Measurements from ENCODE around the gene LDLRAD1. TPM values are rescaled to one million over a fixed set of nuclear protein-coding genes. Genes with fewer than 3 reads are reported as not detected.

The LDLRAD1 gene
- total RNA-seq, 1 donor from 2014 or later = not detected

GRCh38 chr1:53964109-53964508 lies 53.9 kb downstream of the LDLRAD1 start:
- TF ChIP-seq, protein P1, sequence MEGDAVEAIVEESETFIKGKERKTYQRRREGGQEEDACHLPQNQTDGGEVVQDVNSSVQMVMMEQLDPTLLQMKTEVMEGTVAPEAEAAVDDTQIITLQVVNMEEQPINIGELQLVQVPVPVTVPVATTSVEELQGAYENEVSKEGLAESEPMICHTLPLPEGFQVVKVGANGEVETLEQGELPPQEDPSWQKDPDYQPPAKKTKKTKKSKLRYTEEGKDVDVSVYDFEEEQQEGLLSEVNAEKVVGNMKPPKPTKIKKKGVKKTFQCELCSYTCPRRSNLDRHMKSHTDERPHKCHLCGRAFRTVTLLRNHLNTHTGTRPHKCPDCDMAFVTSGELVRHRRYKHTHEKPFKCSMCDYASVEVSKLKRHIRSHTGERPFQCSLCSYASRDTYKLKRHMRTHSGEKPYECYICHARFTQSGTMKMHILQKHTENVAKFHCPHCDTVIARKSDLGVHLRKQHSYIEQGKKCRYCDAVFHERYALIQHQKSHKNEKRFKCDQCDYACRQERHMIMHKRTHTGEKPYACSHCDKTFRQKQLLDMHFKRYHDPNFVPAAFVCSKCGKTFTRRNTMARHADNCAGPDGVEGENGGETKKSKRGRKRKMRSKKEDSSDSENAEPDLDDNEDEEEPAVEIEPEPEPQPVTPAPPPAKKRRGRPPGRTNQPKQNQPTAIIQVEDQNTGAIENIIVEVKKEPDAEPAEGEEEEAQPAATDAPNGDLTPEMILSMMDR (conservative IDR thresholded peaks at IDR 0.05; ENCODE audit: low read depth, low read length) = no peak
- H3K4me3 ChIP-seq (ENCODE audit: low read depth, low read length) = no peak overlapping the region
- DNase-seq (ENCODE audit: low read depth) = no peak

- DNase-seq (ENCODE audit: low read depth) = no peak
- TF ChIP-seq, protein P1 (conservative IDR thresholded peaks at IDR 0.05; ENCODE audit: low read depth, low read length) = no peak
- H3K4me3 ChIP-seq (ENCODE audit: low read depth, low read length) = no peak overlapping the region
Measured at GRCh38 chr1:53963460-53963859, 54.5 kb downstream of the LDLRAD1 start.

DNA sequence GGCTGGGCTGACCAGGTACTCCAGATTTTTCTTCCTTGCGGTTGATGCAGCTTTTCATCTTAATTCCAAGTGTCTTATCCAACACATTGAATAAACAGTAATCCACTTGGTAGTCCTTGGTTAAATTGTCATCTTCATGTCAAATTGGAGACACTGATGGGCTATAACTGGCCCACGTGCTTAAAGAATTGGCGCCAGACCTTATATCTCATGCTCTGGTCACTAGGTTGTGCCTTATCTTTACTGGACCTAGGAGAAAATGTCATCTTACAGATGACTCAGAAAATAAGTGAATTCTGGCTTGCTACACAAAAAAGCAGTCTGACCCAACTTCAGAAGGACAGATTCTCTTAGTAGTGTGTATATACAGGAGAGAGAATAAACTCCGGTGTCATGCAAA lies 55.6 kb downstream of the LDLRAD1 start:
- TF ChIP-seq, protein P1 (conservative IDR thresholded peaks at IDR 0.05; ENCODE audit: low read depth, low read length) = no peak
- no peak for DNase-seq (ENCODE audit: low read depth)
- no peak overlapping the region for H3K4me3 ChIP-seq (ENCODE audit: low read depth, low read length)

DNA sequence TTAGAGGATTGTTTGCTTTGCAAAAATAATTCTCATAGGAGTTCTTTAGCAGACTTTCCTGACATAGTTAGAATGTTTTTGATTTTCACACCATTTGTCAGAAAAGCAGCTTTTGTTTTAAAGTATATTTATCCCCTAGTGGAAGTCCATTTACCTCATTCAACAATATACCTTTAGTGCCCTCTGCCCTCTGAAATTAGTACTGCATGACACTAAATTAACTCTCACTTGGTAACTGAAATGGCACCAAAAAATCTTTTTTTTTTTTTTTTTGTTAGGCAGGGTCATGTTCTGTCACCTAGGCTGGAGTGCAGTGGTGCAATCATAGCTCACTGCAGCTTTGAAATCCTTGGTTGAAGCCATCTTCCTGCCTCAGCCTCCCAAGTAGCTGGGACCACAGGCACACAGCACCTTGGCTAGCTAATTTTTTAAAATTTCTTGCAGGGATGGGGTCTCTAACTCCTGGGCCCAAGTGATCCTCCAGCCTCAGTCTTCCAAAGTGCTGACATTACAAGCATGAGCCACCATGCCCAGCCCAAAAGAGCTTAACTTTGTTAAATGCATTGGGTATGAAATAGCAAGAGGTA lies 58.2 kb downstream of the LDLRAD1 start:
- no peak overlapping the region for H3K4me3 ChIP-seq (ENCODE audit: low read depth, low read length)
- DNase-seq (ENCODE audit: low read depth) = no peak
- TF ChIP-seq, protein P1 (conservative IDR thresholded peaks at IDR 0.05; ENCODE audit: low read depth, low read length) = peak; percentile 55

Other genes starting within 250 kb of the LDLRAD1 start
- 40.9 and 63.7 TPM in 2 replicates for gene NDC1, start 179.9 kb downstream of the LDLRAD1 start, total RNA-seq
- gene YIPF1, start 128.4 kb downstream of the LDLRAD1 start, total RNA-seq = 27.6 and 32.4 TPM in 2 replicates
- gene DIO1, start 124.0 kb downstream of the LDLRAD1 start, total RNA-seq = not detected in 2 replicates
- 31.5 and 37.9 TPM in 2 replicates for gene IFT25, start 72.5 kb downstream of the LDLRAD1 start, total RNA-seq
- gene LRRC42, start 71.8 kb downstream of the LDLRAD1 start, total RNA-seq = 46.7 and 48.0 TPM in 2 replicates
- gene TMEM59, start 35.0 kb upstream of the LDLRAD1 start, total RNA-seq = 71.8 and 106 TPM in 2 replicates
- 1.9 and 2.0 TPM in 2 replicates for gene TCEANC2, start 35.4 kb upstream of the LDLRAD1 start, total RNA-seq
- not detected in 2 replicates for gene CDCP2, start 134.8 kb upstream of the LDLRAD1 start, total RNA-seq
- gene CYB5RL, start 181.8 kb upstream of the LDLRAD1 start, total RNA-seq = 2.8 and 6.0 TPM in 2 replicates
- gene MRPL37, start 182.0 kb upstream of the LDLRAD1 start, total RNA-seq = 115 and 191 TPM in 2 replicates

All from epithelial cell of proximal tubule (primary cell).